Measurements from ENCODE around the gene DMTF1. TPM values are rescaled to one million over a fixed set of nuclear protein-coding genes. Genes with fewer than 3 reads are reported as not detected.
"Not testable (repeated sequence)": the region's sequence is repeated elsewhere in the genome, so short reads cannot be mapped to it uniquely, and the experiment has no call there.

DMTF1 gene
- total RNA-seq, 8 experiments from 2014 or later: 45.9 to 141 (median 106) TPM

DNA sequence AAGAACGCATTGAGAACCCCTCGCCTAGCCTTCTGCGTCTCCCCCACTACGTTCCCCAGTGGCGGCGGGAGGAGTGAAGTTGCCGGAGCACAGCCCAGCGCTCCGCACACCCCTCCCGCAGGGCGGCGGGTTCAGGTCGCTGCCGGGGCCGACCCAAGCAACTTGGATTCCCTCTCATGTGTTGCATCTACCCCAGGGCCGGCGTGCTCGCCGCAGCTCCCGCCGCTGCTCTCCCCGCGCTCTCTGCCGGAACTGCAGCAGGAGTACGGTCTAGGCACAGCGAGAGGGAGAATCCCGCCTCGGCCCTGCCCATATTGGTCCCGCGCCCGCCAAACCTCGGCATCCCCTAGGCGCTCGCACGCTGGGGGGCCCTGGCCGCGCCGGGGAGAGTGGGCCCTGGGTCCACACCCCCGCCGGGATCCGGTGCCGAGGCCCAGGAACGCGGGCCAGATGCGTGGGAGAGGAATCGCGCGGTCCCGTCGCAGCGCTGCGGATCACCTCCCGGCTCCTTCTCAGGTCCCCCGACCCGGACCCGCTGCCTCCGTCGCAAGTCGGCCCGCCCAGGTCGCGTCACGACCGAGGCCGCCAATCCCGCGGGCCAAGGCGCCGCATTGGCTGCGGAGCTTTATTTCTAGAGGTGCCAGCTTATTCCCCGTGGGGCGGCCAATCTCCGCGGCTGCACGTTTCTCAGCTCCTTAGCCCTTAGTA, 67.9 kb downstream of the DMTF1 start:
- peak overlapping the region; percentile 64 to 91 (median 75) for H3K4me3 ChIP-seq
- in situ Hi-C loops (cut with MboI; ENCODE audit: low pct_unique_long_range_greater_than_20kb in 2 of 9, low sequenced_read_pairs in 9 of 9, unreplicated experiment in 9 of 9): no loop called here
- WGBS, 10 experiments: 0 to 3% (median 2%) methylated on average over 2 to 12 of the region's 75 CpGs; no CpG with 5 or more reads in 5 of the 10 experiments
- H3K27ac ChIP-seq: no peak overlapping the region
- peak; percentile 79 to 94 (median 88) for ATAC-seq (replicated peaks in 6 of 8)
- H3K4me1 ChIP-seq (replicated peaks in 1 of 2): peaks cover 3 to 11% of the 10 kb centered on the region in 2 donors

- peak in 6 of 8 experiments; percentile 6 to 25 (median 14) for ATAC-seq (replicated peaks in 6 of 8)
- no peak overlapping the region for H3K27ac ChIP-seq
- peaks cover 3 to 11% of the 10 kb centered on the region in 2 donors for H3K4me1 ChIP-seq (replicated peaks in 1 of 2)
- 2 to 80% (median 16%) methylated on average over 1 to 15 of the region's 17 CpGs; no CpG with 5 or more reads in 1 of the 10 experiments for WGBS, 10 experiments
- peak overlapping the region; percentile 64 to 91 (median 75) for H3K4me3 ChIP-seq
- in situ Hi-C loops (cut with MboI; ENCODE audit: low pct_unique_long_range_greater_than_20kb in 2 of 9, low sequenced_read_pairs in 9 of 9, unreplicated experiment in 9 of 9): no loop called here
Observed at GRCh38 chr7:87220734-87221215, 68.5 kb downstream of the DMTF1 start.

- no peak for ATAC-seq (replicated peaks in 6 of 8)
- H3K4me1 ChIP-seq (replicated peaks in 1 of 2): peaks cover 3 to 7% of the 10 kb centered on the region in 2 donors
- H3K4me3 ChIP-seq: no peak overlapping the region
- 29 to 80% (median 49%) methylated on average over 1 of the region's 1 CpG; no CpG with 5 or more reads in 6 of the 10 experiments for WGBS, 10 experiments
- H3K27ac ChIP-seq: no peak overlapping the region
- in situ Hi-C loops (cut with MboI; ENCODE audit: low pct_unique_long_range_greater_than_20kb in 2 of 9, low sequenced_read_pairs in 9 of 9, unreplicated experiment in 9 of 9): no loop called here
Observed at GRCh38 chr7:87223666-87224065, 71.4 kb downstream of the DMTF1 start.

- 13 to 78% (median 71%) methylated on average over 1 of the region's 1 CpG; no CpG with 5 or more reads in 3 of the 10 experiments for WGBS, 10 experiments
- Histone ChIP-seq H3K27ac (no peak overlapping the region), H3K4me3 (no peak overlapping the region), H3K4me1 (replicated peaks in 1 of 2) (peaks cover 0 to 6% of the 10 kb centered on the region in 2 donors)
- no peak for ATAC-seq (replicated peaks in 6 of 8)
- in situ Hi-C loops (cut with MboI; ENCODE audit: low pct_unique_long_range_greater_than_20kb in 2 of 9, low sequenced_read_pairs in 9 of 9, unreplicated experiment in 9 of 9): loop anchor here in 2 of 9 experiments (25.0 kb wide), 1 partner anchor 288 kb away; no protein-coding TSS in a partner anchor
Observed at GRCh38 chr7:87225696-87226095, 73.4 kb downstream of the DMTF1 start.

DNA sequence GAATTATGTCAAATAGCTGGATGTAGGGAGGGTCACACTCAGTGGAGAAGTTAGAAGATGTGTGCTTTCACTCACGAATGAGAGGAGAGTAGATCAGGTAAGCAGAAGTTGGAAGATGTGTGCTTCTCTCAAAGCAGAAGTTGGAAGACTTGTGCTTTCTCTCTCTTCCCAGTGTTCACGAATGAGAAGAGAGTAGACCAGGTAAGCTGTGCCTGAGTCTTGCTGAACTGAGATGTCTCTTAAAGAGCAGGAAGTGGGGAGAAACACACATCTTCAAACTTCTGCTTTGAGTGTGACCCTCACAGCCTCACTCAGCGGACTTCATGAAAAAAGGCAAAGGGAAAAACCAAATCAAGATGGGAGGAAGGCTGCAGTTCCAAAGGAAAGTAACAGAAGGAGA, 74.2 kb downstream of the DMTF1 start:
- 36 to 92% (median 77%) methylated on average over 1 to 2 of the region's 3 CpGs; no CpG with 5 or more reads in 5 of the 10 experiments for WGBS, 10 experiments
- ATAC-seq (replicated peaks in 6 of 8): no peak
- no peaks in the 10 kb centered on the region for H3K4me1 ChIP-seq (replicated peaks in 1 of 2)
- no peak overlapping the region for H3K27ac ChIP-seq
- in situ Hi-C loops (cut with MboI; ENCODE audit: low pct_unique_long_range_greater_than_20kb in 2 of 9, low sequenced_read_pairs in 9 of 9, unreplicated experiment in 9 of 9): loop anchor here in 2 of 9 experiments (25.0 kb wide), 1 partner anchor 289 kb away; no protein-coding TSS in a partner anchor
- no peak overlapping the region for H3K4me3 ChIP-seq

- no peak overlapping the region for H3K4me3 ChIP-seq
- peak in 1 of 8 experiments; percentile 75 for ATAC-seq (replicated peaks in 6 of 8)
- WGBS, 10 experiments: 58 to 100% (median 97%) methylated on average over 2 to 5 of the region's 7 CpGs; no CpG with 5 or more reads in 3 of the 10 experiments
- in situ Hi-C loops (cut with MboI; ENCODE audit: low pct_unique_long_range_greater_than_20kb in 2 of 9, low sequenced_read_pairs in 9 of 9, unreplicated experiment in 9 of 9): loop anchor here in 2 of 9 experiments (25.0 kb wide), 1 partner anchor 294 kb away; no protein-coding TSS in a partner anchor
- no peaks in the 10 kb centered on the region for H3K4me1 ChIP-seq (replicated peaks in 1 of 2)
- no peak overlapping the region for H3K27ac ChIP-seq
Observed at GRCh38 chr7:87231258-87231657, 79.0 kb downstream of the DMTF1 start.

DNA sequence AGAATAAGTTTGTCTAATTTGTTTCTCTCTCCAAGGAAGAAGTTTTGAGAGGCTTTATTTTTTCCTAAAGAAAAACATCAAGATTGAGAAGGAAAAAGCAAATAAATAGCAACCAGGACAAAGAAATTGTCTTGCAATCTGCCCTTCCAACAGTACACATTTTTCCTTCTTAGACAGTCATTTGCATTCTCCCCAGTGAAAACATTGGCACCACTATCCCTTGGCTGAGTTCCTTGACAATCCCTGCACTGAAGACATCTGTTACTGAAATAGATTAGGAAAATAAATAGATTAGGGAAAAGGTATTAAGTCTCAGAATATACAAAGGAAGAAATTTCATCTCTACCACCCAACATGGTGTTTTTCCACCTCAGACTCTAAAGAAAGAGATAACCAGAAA, 79.5 kb downstream of the DMTF1 start:
- H3K4me1 ChIP-seq (replicated peaks in 1 of 2): no peaks in the 10 kb centered on the region
- in situ Hi-C loops (cut with MboI; ENCODE audit: low pct_unique_long_range_greater_than_20kb in 2 of 9, low sequenced_read_pairs in 9 of 9, unreplicated experiment in 9 of 9): loop anchor here in 2 of 9 experiments (25.0 kb wide), 1 partner anchor 294 kb away; no protein-coding TSS in a partner anchor
- H3K27ac ChIP-seq: no peak overlapping the region
- H3K4me3 ChIP-seq: no peak overlapping the region
- peak in 3 of 8 experiments; percentile 21 to 70 (median 30) for ATAC-seq (replicated peaks in 6 of 8)

DNA sequence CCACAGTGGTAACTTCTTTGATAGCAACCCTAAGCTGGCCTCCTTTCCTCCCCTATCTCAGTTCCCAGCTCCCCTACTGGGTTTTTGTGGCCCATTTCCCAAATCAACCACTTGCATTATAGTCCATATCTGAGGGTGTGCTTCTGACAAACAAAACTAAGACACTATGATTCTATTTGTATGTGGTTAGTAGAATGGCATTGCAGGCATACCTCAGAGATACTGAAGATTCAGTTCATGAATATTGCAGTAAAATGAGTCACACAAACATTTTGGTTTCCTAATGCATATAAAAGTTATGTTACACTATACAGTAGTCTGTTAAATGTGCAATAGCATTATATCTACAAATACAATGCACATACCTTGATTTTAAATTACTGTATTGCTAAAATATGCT, 82.7 kb downstream of the DMTF1 start:
- H3K27ac ChIP-seq: no peak overlapping the region
- in situ Hi-C loops (cut with MboI; ENCODE audit: low pct_unique_long_range_greater_than_20kb in 2 of 9, low sequenced_read_pairs in 9 of 9, unreplicated experiment in 9 of 9): loop anchor here in 2 of 9 experiments (25.0 kb wide), 1 partner anchor 298 kb away; no protein-coding TSS in a partner anchor
- no peaks in the 10 kb centered on the region for H3K4me1 ChIP-seq (replicated peaks in 1 of 2)
- peak in 3 of 8 experiments; percentile 73 to 84 (median 76) for ATAC-seq (replicated peaks in 6 of 8)
- no peak overlapping the region for H3K4me3 ChIP-seq

DNA sequence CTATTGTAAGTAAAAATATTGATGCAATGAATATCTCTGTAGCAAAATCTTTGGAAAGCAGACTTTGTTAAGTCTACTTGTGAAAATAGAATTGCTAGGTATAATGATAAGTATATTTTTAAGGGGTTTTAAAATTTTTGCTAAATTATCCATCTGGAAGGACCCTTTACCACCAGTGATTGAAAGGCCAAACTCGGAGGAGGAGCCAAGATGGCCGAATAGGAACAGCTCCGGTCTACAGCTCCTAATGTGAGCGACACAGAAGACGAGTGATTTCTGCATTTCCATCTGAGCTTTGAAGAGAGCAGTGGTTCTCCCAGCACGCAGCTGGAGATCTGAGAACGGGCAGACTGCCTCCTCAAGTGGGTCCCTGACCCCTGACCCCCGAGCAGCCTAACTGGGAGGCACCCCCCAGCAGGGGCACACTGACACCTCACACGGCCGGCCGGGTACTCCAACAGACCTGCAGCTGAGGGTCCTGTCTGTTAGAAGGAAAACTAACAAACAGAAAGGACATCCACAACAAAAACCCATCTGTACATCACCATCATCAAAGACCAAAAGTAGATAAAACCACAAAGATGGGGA, 86.3 kb downstream of the DMTF1 start:
- not testable (repeated sequence) for ATAC-seq (replicated peaks in 6 of 8); H3K4me3 ChIP-seq; H3K4me1 ChIP-seq (replicated peaks in 1 of 2); H3K27ac ChIP-seq
- in situ Hi-C loops (cut with MboI; ENCODE audit: low pct_unique_long_range_greater_than_20kb in 2 of 9, low sequenced_read_pairs in 9 of 9, unreplicated experiment in 9 of 9): loop anchor here in 2 of 9 experiments (25.0 kb wide), 1 partner anchor 301 kb away; no protein-coding TSS in a partner anchor
- 0 to 88% (median 67%) methylated on average over 1 to 8 of the region's 11 CpGs; no CpG with 5 or more reads in 5 of the 10 experiments for WGBS, 10 experiments

DNA sequence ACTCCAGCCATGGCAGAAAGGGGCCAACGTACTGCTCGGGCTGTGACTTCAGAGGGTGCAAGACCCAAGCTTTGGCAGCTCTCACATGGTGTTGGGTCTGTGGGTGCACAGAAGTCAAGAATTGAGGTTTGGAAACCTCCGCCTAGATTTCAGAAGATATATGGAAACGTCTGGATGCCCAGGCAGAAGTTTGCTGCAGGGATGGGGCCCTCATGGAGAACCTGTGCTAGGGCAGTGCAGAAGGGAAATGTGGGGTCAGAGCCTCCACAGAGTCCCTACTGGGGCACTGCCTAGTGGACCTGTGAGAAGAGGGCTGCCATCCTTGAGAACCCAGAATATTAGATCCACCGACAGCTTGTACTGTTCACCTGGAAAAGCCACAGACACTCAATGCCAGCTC, 93.4 kb downstream of the DMTF1 start:
- not testable (repeated sequence) for H3K4me1 ChIP-seq (replicated peaks in 1 of 2); ATAC-seq (replicated peaks in 6 of 8); H3K4me3 ChIP-seq; H3K27ac ChIP-seq
- in situ Hi-C loops (cut with MboI; ENCODE audit: low pct_unique_long_range_greater_than_20kb in 2 of 9, low sequenced_read_pairs in 9 of 9, unreplicated experiment in 9 of 9): loop anchor here in 2 of 9 experiments (25.0 kb wide), 1 partner anchor 308 kb away; no protein-coding TSS in a partner anchor
- WGBS, 10 experiments: 49 to 100% (median 86%) methylated on average over 1 to 5 of the region's 5 CpGs; no CpG with 5 or more reads in 5 of the 10 experiments

Other genes with a start within 250 kb of the DMTF1 start
- gene ELAPOR2, start 92.8 kb upstream of the DMTF1 start, total RNA-seq: 10 to 100 TPM in 5 of 8 experiments, 1 to 10 TPM in 2, under 1 TPM in 1; 0.46 to 50.1 (median 39.9) TPM
- gene TMEM243, start 67.3 kb downstream of the DMTF1 start, total RNA-seq: 10 to 100 TPM; 10.3 to 44.2 (median 16.7) TPM
- gene CROT, start 193.2 kb downstream of the DMTF1 start, total RNA-seq: 10 to 100 TPM in 3 of 8 experiments, 1 to 10 TPM in 5; 5.8 to 18.2 (median 9.0) TPM